ENCODE results near the gene SLC7A14. TPM values are rescaled to one million over a fixed set of nuclear protein-coding genes. Genes with fewer than 3 reads are reported as not detected.

Gene SLC7A14
- total and polyA plus RNA-seq, 2 of the 13 experiments (the other 11 are each of a cell fraction or from before 2014, with no cell fraction given) = not detected

GRCh38 chr3:170584585-170585007 lies 1.3 kb downstream of the SLC7A14 start (continued):
- TF ChIP-seq GMEB1 (CRISPR knock-in tag; IDR thresholded peaks at IDR 0.05; ENCODE audit: borderline replicate concordance) (no peak), MXI1 (IDR thresholded peaks at IDR 0.05; ENCODE audit: borderline replicate concordance, low read depth, low read length) (no peak), ZMYM3 (CRISPR knock-in tag; IDR thresholded peaks at IDR 0.05) (no peak), ZNF441 (CRISPR knock-in tag; IDR thresholded peaks at IDR 0.05; ENCODE audit: borderline replicate concordance) (peak; percentile 74; the same call in 1 of the 2 replicates), HOXA3 (CRISPR knock-in tag; IDR thresholded peaks at IDR 0.05) (peak; percentile 49; the same call in 1 of the 2 replicates), ZNF574 (CRISPR knock-in tag; IDR thresholded peaks at IDR 0.05) (peak; percentile 70), KMT2B (CRISPR knock-in tag; IDR thresholded peaks at IDR 0.05) (peak; percentile 45; the same call in 1 of the 2 replicates), ETV6 (CRISPR knock-in tag; conservative IDR thresholded peaks at IDR 0.05) (0 out of 2 replicates have a peak, but pooled peaks have one; percentile 73), ZNF580 (CRISPR knock-in tag; IDR thresholded peaks at IDR 0.05; ENCODE audit: borderline replicate concordance, low read depth) (peak; percentile 80; the same call in 1 of the 2 replicates), ZBTB37 (CRISPR knock-in tag; IDR thresholded peaks at IDR 0.05) (no peak), AFF4 (CRISPR knock-in tag; IDR thresholded peaks at IDR 0.05) (no peak), KLF6 (CRISPR knock-in tag; IDR thresholded peaks at IDR 0.05) (peak; percentile 92; the same call in 1 of the 2 replicates), ONECUT2 (CRISPR knock-in tag; IDR thresholded peaks at IDR 0.05) (0 out of 2 replicates have a peak, but pooled peaks have one; percentile 48), ZNF12 (CRISPR knock-in tag; IDR thresholded peaks at IDR 0.05) (peak; percentile 54; the same call in 1 of the 2 replicates), ZNF367 (CRISPR knock-in tag; IDR thresholded peaks at IDR 0.05; ENCODE audit: borderline replicate concordance) (no peak), ZNF331 (CRISPR knock-in tag; IDR thresholded peaks at IDR 0.05) (peak; percentile 81), ELF4 (CRISPR knock-in tag; IDR thresholded peaks at IDR 0.05; ENCODE audit: borderline replicate concordance) (no peak), ZSCAN9 (CRISPR knock-in tag; IDR thresholded peaks at IDR 0.05; ENCODE audit: borderline replicate concordance) (peak; percentile 97), NCOA2 (CRISPR knock-in tag; IDR thresholded peaks at IDR 0.05) (peak; percentile 55), GLI4 (CRISPR knock-in tag; IDR thresholded peaks at IDR 0.05; ENCODE audit: borderline replicate concordance) (no peak), ZNF543 (CRISPR knock-in tag; IDR thresholded peaks at IDR 0.05) (no peak)
